C1 segment of cervical spinal cord (tissue), 14 donors: ENCODE data around the gene LUM.
"Not testable (repeated sequence)": the region's sequence is repeated elsewhere in the genome, so short reads cannot be mapped to it uniquely, and the experiment has no call there.

ENCODE experiments used
- DNase-seq, 14 donors: peaks; one replicate each; lab custom pipeline; 2025; lab: John Stamatoyannopoulos, UW

LUM gene

GRCh38 chr12:91109581-91110310 is 1.5 kb downstream of the LUM start:
- no peak for DNase-seq

GRCh38 chr12:91109148-91109564 is 2.1 kb downstream of the LUM start:
- DNase-seq, result peak in 4 of 14 donors; percentile 3 to 8 (median 5)

- no peak for DNase-seq
Observed at GRCh38 chr12:91108196-91108755, 3.0 kb downstream of the LUM start.

GRCh38 chr12:91106283-91106682 is 5.0 kb downstream of the LUM start:
- no peak for DNase-seq

GRCh38 chr12:91105807-91106206 is 5.5 kb downstream of the LUM start:
- no peak for DNase-seq

- no peak for DNase-seq
Observed at GRCh38 chr12:91104812-91105466, 6.4 kb downstream of the LUM start.

- no peak for DNase-seq
Observed at GRCh38 chr12:91103624-91104023, 7.7 kb downstream of the LUM start.

GRCh38 chr12:91103101-91103500 is 8.2 kb downstream of the LUM start:
- no peak for DNase-seq

GRCh38 chr12:91100906-91101305 is 10.4 kb downstream of the LUM start:
- DNase-seq, result no peak

- no peak for DNase-seq
Observed at GRCh38 chr12:91099836-91100235, 11.5 kb downstream of the LUM start.

GRCh38 chr12:91099341-91099740 is 12.0 kb downstream of the LUM start:
- no peak for DNase-seq

- DNase-seq, result no peak
Observed at GRCh38 chr12:91098941-91099340, 12.4 kb downstream of the LUM start.

GRCh38 chr12:91098461-91098860 is 12.8 kb downstream of the LUM start:
- DNase-seq, result no peak

GRCh38 chr12:91094957-91095356 is 16.3 kb downstream of the LUM start:
- DNase-seq, result no peak

GRCh38 chr12:91094032-91094662 is 17.1 kb downstream of the LUM start:
- DNase-seq, result no peak

- DNase-seq, result no peak
Observed at GRCh38 chr12:91093341-91093740, 18.0 kb downstream of the LUM start.

GRCh38 chr12:91091916-91092715 is 19.2 kb downstream of the LUM start:
- DNase-seq, result no peak

- not testable (repeated sequence) for DNase-seq
Observed at GRCh38 chr12:91089953-91090352, 21.3 kb downstream of the LUM start.

GRCh38 chr12:91080041-91080440 is 31.3 kb downstream of the LUM start:
- DNase-seq, result no peak

GRCh38 chr12:91078501-91078900 is 32.8 kb downstream of the LUM start:
- no peak for DNase-seq

- no peak for DNase-seq
Observed at GRCh38 chr12:91077228-91077954, 33.9 kb downstream of the LUM start.
